HG03354 (cell line): ENCODE results near the gene SLC9A3.

Source experiments
- ATAC-seq: cut with Tn5 transposase; IDR thresholded peaks from one replicate; pipeline ENCODE4 v1.9.1; 2021; ENCODE audit warnings: mild to moderate bottlenecking; ENCODE audit not compliant: unreplicated experiment, poor library complexity, severe bottlenecking

SLC9A3 gene

GRCh38 chr5:540071-540905 lies 16.0 kb upstream of the SLC9A3 start:
- ATAC-seq, result no peak

GRCh38 chr5:539469-540070 lies 15.3 kb upstream of the SLC9A3 start:
- no peak for ATAC-seq

GRCh38 chr5:538801-539468 lies 14.7 kb upstream of the SLC9A3 start:
- ATAC-seq, result no peak

- ATAC-seq, result no peak
These were observed 14.1 kb upstream of the SLC9A3 start for GRCh38 chr5:538271-538771.

- no peak for ATAC-seq
These were observed 13.4 kb upstream of the SLC9A3 start for GRCh38 chr5:537621-538071.

GRCh38 chr5:537098-537497 lies 12.8 kb upstream of the SLC9A3 start:
- ATAC-seq, result no peak

- ATAC-seq, result no peak
These were observed 11.8 kb upstream of the SLC9A3 start for GRCh38 chr5:535846-536698.

GRCh38 chr5:534743-535671 lies 10.8 kb upstream of the SLC9A3 start:
- ATAC-seq, result no peak

- ATAC-seq, result no peak
These were observed 9.9 kb upstream of the SLC9A3 start for GRCh38 chr5:533955-534742.

- ATAC-seq, result no peak
These were observed 9.2 kb upstream of the SLC9A3 start for GRCh38 chr5:533243-533954.

- ATAC-seq, result no peak
These were observed 8.4 kb upstream of the SLC9A3 start for GRCh38 chr5:532521-533242.

GRCh38 chr5:531749-532315 lies 7.6 kb upstream of the SLC9A3 start:
- ATAC-seq, result no peak

GRCh38 chr5:531101-531748 lies 7.0 kb upstream of the SLC9A3 start:
- no peak for ATAC-seq

GRCh38 chr5:530001-530955 lies 6.0 kb upstream of the SLC9A3 start:
- no peak for ATAC-seq
